Measurements from ENCODE around the gene ELMO1. TPM values are rescaled to one million over a fixed set of nuclear protein-coding genes. Genes with fewer than 3 reads are reported as not detected.

The ELMO1 gene
- polyA plus RNA-seq, 1 donor (not counting 4 experiments of a cell fraction or from before 2014, with no cell fraction given): not detected

DNA sequence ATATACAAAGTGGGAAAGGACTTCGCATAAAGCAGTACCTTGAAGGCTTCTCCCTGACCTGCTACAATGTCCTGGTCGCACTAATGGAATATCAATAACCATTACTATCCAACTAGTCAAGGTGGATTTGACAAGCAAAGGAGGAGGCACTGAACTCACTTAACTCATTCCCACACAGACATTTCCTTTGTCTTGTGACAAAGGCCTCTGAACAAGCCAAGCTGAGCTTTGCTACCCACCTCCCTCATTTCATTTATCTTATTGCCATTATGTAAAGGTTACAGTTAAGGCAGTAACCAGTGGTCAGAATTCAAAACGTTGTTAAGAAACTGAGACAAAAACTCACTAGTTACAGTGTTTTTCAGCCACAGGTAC, 7.3 kb downstream of the ELMO1 start:
- H3K4me3 ChIP-seq (ENCODE audit: control insufficient read depth in 2 of 3, extremely low read depth in 1 of 3, insufficient read depth in 2 of 3, low read depth in 1 of 3, low read length in 3 of 3): no peak overlapping the region
- H3K27me3 ChIP-seq (ENCODE audit: control insufficient read depth, extremely low read depth, insufficient read depth, low read length): no peaks in the 10 kb centered on the region
- no peak overlapping the region for H3K4me2 ChIP-seq (ENCODE audit: control insufficient read depth, extremely low read depth, insufficient read depth, low read depth, low read length)
- no peaks in the 10 kb centered on the region for H4K20me1 ChIP-seq (ENCODE audit: control insufficient read depth, extremely low read depth, insufficient read depth, low read length)
- TF ChIP-seq EZH2 (IDR thresholded peaks at IDR 0.05; ENCODE audit: low read length): no peak
- TF ChIP-seq, protein P1, sequence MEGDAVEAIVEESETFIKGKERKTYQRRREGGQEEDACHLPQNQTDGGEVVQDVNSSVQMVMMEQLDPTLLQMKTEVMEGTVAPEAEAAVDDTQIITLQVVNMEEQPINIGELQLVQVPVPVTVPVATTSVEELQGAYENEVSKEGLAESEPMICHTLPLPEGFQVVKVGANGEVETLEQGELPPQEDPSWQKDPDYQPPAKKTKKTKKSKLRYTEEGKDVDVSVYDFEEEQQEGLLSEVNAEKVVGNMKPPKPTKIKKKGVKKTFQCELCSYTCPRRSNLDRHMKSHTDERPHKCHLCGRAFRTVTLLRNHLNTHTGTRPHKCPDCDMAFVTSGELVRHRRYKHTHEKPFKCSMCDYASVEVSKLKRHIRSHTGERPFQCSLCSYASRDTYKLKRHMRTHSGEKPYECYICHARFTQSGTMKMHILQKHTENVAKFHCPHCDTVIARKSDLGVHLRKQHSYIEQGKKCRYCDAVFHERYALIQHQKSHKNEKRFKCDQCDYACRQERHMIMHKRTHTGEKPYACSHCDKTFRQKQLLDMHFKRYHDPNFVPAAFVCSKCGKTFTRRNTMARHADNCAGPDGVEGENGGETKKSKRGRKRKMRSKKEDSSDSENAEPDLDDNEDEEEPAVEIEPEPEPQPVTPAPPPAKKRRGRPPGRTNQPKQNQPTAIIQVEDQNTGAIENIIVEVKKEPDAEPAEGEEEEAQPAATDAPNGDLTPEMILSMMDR (optimal IDR thresholded peaks at IDR 0.05 in 1 of 3, IDR thresholded peaks at IDR 0.05 in 1 of 3, conservative IDR thresholded peaks at IDR 0.05 in 1 of 3; ENCODE audit: extremely low read depth in 1 of 3, insufficient read depth in 2 of 3, low read length in 3 of 3): no peak
- H3K4me1 ChIP-seq (ENCODE audit: control insufficient read depth, extremely low read depth, insufficient read depth, low read length): no peaks in the 10 kb centered on the region
- H3K79me2 ChIP-seq (ENCODE audit: control insufficient read depth, insufficient read depth, low read length): no peaks in the 10 kb centered on the region
- dilution Hi-C loops (cut with MboI; ENCODE audit: extremely low pct_ligation_motif_present, low sequenced_read_pairs): no loop called here
- FAIRE-seq: no peak
- no peaks in the 10 kb centered on the region for H3K36me3 ChIP-seq (ENCODE audit: control insufficient read depth in 2 of 2, extremely low read depth in 1 of 2, insufficient read depth in 2 of 2, low read length in 2 of 2)
- H3K27ac ChIP-seq (ENCODE audit: control insufficient read depth, insufficient read depth, low read length): no peak overlapping the region
- H3K9ac ChIP-seq (ENCODE audit: control insufficient read depth, extremely low read depth, insufficient read depth, low read length): no peak overlapping the region
- no peaks in the 10 kb centered on the region for H3K9me3 ChIP-seq (ENCODE audit: control insufficient read depth, low read depth, low read length)
- H2AFZ ChIP-seq (ENCODE audit: control insufficient read depth, low read length): no peak overlapping the region
- DNase-seq (ENCODE audit: low read depth, low spot score): no peak
- H3K9me1 ChIP-seq (ENCODE audit: control insufficient read depth, extremely low read depth, insufficient read depth, low read length): no peaks in the 10 kb centered on the region

DNA sequence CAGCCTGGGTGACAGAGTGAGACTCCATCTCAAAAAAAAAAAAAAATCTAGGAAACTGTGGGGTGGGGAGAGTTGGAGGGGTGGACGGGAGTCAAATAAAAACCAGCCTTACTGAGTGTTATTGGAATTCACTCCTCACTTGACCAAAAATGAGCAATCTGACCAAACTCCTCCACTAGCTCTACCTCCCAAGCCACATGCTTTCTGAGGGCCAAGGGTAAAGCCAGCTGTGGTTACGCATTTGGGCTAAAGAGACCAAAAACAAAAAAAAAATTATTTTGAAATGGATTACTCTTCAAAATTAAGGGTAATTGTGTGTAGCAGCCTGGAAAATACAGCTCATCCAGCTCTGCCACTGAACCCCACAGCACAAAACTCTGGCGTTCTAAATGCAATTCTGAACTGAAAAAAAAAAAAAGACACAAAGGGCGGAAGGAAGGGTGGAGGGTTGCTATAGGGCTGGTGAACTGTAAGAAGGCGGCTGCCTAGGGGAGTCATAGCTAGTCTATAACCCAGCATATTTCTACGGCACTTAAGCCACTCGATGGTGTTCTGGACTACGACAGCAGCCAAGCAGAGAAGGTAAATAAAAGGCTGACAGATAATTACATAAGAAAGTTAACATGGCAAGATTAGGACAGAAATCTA, 7.8 kb downstream of the ELMO1 start:
- no peaks in the 10 kb centered on the region for H3K9me1 ChIP-seq (ENCODE audit: control insufficient read depth, extremely low read depth, insufficient read depth, low read length)
- DNase-seq (ENCODE audit: low read depth, low spot score) (no peak), FAIRE-seq (no peak)
- no peaks in the 10 kb centered on the region for H3K36me3 ChIP-seq (ENCODE audit: control insufficient read depth in 2 of 2, extremely low read depth in 1 of 2, insufficient read depth in 2 of 2, low read length in 2 of 2)
- no peaks in the 10 kb centered on the region for H3K4me1 ChIP-seq (ENCODE audit: control insufficient read depth, extremely low read depth, insufficient read depth, low read length)
- H3K79me2 ChIP-seq (ENCODE audit: control insufficient read depth, insufficient read depth, low read length): no peaks in the 10 kb centered on the region
- no peaks in the 10 kb centered on the region for H3K9me3 ChIP-seq (ENCODE audit: control insufficient read depth, low read depth, low read length)
- H3K27ac ChIP-seq (ENCODE audit: control insufficient read depth, insufficient read depth, low read length): no peak overlapping the region
- dilution Hi-C loops (cut with MboI; ENCODE audit: extremely low pct_ligation_motif_present, low sequenced_read_pairs): no loop called here
- H3K9ac ChIP-seq (ENCODE audit: control insufficient read depth, extremely low read depth, insufficient read depth, low read length): no peak overlapping the region
- TF ChIP-seq, protein P1 (optimal IDR thresholded peaks at IDR 0.05 in 1 of 3, IDR thresholded peaks at IDR 0.05 in 1 of 3, conservative IDR thresholded peaks at IDR 0.05 in 1 of 3; ENCODE audit: extremely low read depth in 1 of 3, insufficient read depth in 2 of 3, low read length in 3 of 3): no peak
- no peak for TF ChIP-seq EZH2 (IDR thresholded peaks at IDR 0.05; ENCODE audit: low read length)
- no peaks in the 10 kb centered on the region for H3K27me3 ChIP-seq (ENCODE audit: control insufficient read depth, extremely low read depth, insufficient read depth, low read length)
- no peak overlapping the region for H3K4me3 ChIP-seq (ENCODE audit: control insufficient read depth in 2 of 3, extremely low read depth in 1 of 3, insufficient read depth in 2 of 3, low read depth in 1 of 3, low read length in 3 of 3)
- H4K20me1 ChIP-seq (ENCODE audit: control insufficient read depth, extremely low read depth, insufficient read depth, low read length): no peaks in the 10 kb centered on the region
- no peak overlapping the region for H3K4me2 ChIP-seq (ENCODE audit: control insufficient read depth, extremely low read depth, insufficient read depth, low read depth, low read length)
- no peak overlapping the region for H2AFZ ChIP-seq (ENCODE audit: control insufficient read depth, low read length)

Measured in keratinocyte (primary cell).